NB4 (cell line): Measurements from ENCODE around the gene SENP1.

Experiments
- DNase-seq: peaks from one replicate; pipeline ENCODE4 v3.0.0; 2010; ENCODE audit warnings: low read depth
- H3K4me3 ChIP-seq: one replicate; pipeline ENCODE4 v1.5.1; 2011; ENCODE audit warnings: mild to moderate bottlenecking, low read depth, low read length, moderate library complexity
- MYC ChIP-seq: IDR thresholded peaks from 2 replicates; pipeline ENCODE4 v1.6.1; 2011; ENCODE audit warnings: low read depth, low read length
- POLR2A ChIP-seq: IDR thresholded peaks from 2 replicates; pipeline ENCODE4 v1.6.1; 2011; ENCODE audit warnings: mild to moderate bottlenecking; ENCODE audit not compliant: insufficient read length; ENCODE audit errors: extremely low read depth
- TF ChIP-seq, protein P1 (sequence below): IDR thresholded peaks from 2 replicates; pipeline ENCODE4 v1.6.1; 2011; ENCODE audit warnings: low read depth, low read length
- TF ChIP-seq, protein P2 (sequence below): IDR thresholded peaks from one replicate; pipeline ENCODE4 v1.5.1; 2012; ENCODE audit warnings: low read depth, low read length

SENP1 gene

DNA sequence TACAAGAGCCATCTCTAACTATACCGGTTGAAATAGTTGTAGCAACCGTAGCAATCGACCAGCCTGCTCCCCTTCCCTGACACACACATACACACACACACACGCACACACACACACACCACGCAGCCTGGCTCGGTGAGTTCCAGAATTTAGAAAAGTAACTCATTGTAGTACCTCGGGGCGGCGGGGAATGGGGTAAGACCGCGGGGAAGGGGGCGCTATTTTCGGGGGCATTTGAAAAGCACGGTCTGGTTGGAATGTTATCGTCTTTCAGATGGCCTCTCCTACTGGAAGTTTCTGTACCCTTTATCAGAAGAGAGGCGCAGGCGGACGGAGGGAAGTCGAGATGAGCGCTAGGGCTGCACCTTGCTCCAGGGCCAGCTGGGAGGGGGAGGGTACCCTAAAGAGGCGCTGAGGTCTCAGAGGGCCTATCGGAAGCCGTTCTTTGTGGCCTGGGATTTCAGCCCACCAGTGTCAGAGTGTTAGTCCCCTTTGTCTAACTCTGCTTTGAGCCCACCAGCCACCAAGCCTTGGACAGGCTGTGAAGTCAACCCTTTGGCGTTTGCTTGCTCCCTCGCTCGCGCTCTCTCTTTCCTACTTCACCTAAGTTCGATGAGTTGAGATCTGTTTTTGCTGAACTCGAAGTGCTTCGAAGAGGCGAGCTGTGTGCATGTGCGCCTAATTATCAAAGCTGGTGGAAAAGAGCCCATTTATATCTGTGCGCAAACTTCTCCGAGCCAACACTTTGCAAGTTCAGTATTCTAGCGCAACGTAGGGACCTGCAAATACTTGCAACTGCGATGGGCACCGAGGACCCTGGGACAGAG lies 102.4 kb downstream of the SENP1 start:
- TF ChIP-seq, protein P1, sequence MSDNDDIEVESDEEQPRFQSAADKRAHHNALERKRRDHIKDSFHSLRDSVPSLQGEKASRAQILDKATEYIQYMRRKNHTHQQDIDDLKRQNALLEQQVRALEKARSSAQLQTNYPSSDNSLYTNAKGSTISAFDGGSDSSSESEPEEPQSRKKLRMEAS = no peak
- TF ChIP-seq POLR2A = no peak
- TF ChIP-seq, protein P2, sequence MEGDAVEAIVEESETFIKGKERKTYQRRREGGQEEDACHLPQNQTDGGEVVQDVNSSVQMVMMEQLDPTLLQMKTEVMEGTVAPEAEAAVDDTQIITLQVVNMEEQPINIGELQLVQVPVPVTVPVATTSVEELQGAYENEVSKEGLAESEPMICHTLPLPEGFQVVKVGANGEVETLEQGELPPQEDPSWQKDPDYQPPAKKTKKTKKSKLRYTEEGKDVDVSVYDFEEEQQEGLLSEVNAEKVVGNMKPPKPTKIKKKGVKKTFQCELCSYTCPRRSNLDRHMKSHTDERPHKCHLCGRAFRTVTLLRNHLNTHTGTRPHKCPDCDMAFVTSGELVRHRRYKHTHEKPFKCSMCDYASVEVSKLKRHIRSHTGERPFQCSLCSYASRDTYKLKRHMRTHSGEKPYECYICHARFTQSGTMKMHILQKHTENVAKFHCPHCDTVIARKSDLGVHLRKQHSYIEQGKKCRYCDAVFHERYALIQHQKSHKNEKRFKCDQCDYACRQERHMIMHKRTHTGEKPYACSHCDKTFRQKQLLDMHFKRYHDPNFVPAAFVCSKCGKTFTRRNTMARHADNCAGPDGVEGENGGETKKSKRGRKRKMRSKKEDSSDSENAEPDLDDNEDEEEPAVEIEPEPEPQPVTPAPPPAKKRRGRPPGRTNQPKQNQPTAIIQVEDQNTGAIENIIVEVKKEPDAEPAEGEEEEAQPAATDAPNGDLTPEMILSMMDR = peak; percentile 10
- TF ChIP-seq MYC = no peak
- H3K4me3 ChIP-seq = no peak overlapping the region
- DNase-seq = peak; percentile 22

DNA sequence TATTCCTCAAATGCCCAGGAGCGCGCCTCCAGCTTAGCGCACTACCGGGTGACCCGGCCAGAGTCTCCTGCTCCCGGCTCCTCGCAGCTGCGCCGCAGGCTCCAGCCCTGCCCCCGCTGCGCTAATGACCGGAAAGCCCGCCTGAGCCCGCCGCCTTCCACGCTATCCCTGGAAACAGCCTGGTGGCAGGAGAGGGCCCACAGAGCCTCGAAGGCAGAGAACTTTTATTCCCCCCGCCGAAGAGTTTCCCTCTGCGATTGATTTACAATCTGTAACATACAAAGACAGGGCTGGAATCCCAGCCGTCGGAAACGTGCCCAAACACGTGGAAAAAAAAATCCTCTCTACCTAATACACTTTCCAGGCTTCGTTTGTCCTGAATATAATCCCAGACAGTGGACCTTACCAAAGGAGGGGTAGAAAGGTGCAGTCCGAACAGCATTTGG lies 103.1 kb downstream of the SENP1 start:
- no peak overlapping the region for H3K4me3 ChIP-seq
- DNase-seq = no peak

DNA sequence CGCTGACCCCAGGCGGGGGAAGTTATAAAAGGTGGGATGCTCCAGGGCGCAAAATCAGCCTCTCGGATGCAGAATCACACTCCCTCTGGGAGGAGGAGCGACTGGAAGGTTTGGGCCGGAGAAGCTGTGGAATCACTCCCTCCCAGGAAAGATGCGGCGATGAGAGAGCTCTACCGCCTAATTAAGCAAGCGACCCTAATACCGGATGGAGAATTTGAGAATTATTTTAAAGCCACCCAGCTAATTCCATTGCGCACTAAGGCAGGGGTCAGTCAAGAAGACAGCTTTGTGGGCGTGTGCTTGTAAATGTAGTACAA lies 103.5 kb downstream of the SENP1 start:
- no peak for DNase-seq
- TF ChIP-seq, protein P1 = no peak
- TF ChIP-seq, protein P2 = no peak
- TF ChIP-seq POLR2A (no peak), MYC (no peak)
- H3K4me3 ChIP-seq = no peak overlapping the region

More for the DNA sequence above, 103.1 kb downstream of the SENP1 start:
- TF ChIP-seq POLR2A (no peak), MYC (no peak)
- TF ChIP-seq, protein P1 = no peak
- TF ChIP-seq, protein P2 = no peak

DNA sequence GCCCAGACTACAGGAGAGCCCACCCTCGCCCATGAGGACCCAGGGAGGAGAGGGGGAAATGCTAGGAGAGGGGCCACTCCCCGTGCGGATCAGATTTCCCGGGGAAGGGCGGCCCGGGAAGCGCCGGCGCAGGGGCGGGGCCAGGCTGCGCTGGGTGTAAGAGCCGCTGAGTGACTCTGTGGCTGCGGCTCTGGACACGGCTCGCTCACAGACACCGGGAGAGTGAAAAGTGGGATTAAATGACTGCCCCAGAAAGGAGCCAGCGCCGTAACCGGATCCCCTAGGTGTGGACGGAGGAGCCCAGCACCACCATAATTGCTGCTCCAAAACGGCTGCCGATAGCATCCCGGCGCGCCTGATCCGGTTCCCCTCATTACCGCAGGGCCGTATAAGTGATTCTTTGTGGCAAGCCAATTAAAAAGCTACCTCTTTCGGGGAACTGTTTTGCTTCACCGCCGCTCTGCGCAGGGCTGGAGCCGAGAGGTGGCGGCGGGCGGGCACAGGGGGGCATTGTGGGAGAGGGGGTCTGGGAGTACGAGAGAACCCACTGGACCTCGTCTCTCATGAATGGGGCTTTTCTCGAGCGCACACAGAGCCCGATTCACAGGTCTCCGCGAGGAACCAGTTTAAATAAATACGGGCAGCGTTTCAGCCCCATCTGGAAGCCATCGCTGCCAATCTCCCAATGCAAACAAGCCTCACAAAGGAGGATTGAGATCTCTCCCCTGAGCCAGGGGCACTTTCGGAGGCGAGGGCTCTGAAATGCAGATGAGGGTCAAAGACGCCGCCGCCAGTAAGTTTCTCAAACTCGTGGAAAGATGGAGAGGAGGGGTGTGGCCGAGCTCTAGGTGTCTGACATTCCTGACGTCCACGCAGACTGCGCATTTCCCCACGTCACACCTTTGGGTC lies 104.1 kb downstream of the SENP1 start:
- no peak for TF ChIP-seq POLR2A
- TF ChIP-seq, protein P2 = no peak
- TF ChIP-seq, protein P1 = no peak
- no peak for TF ChIP-seq MYC
- DNase-seq = peak; percentile 37
- peak overlapping the region; percentile 1 for H3K4me3 ChIP-seq

DNA sequence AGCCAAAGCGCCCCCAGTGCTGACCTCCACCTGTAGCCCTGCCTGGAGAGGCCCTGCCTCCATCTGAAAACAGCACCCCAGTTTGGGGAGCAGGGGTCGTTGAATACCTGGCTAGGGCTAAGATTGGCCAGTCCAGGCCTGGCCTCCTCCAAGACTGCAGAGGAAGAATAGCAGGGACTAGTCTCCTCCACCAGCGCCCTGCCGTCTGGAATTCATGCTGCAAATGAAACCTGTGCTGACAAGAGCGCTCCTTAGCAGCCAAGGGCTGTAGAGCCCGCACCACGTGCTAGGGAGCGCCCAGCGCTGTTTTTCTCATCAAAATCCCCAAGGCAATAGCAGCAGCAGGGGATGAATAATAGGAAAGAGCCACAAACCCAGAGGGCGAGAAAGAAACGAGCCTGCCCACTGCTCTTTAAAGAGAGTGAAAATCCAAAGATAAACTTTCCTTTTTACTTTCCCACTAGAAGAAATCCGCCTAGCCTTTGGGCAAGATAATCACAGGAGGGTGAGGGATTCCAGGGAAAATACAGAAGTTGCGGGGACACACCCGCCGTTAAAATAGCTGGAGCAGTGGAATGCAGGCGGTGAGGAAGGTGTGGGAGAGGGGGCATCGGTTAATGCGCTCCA lies 104.9 kb downstream of the SENP1 start:
- peak overlapping the region; percentile 1 for H3K4me3 ChIP-seq
- TF ChIP-seq, protein P2 = no peak
- no peak for TF ChIP-seq POLR2A
- TF ChIP-seq, protein P1 = no peak
- TF ChIP-seq MYC = no peak
- DNase-seq = peak; percentile 52
